SK-N-SH (cell line): Measurements from ENCODE around the gene AKAP3. TPM values are rescaled to one million over a fixed set of nuclear protein-coding genes. Genes with fewer than 3 reads are reported as not detected.

Experiments
- CTCF ChIA-PET: fragments of 300-600, 350-600 bp; formaldehyde crosslinking; extraction: SDS; loops from one replicate; lab custom pipeline; 2021; lab: Yijun Ruan, JAX
- POLR2A ChIA-PET: fragments of 350-600 bp; sonication (Branson Sonifier 250); formaldehyde crosslinking; extraction: SDS; loops from one replicate; lab custom pipeline; 2020; ENCODE audit warnings: antibody characterized with exemption, inconsistent platforms; lab: Yijun Ruan, JAX
- DNase-seq: peaks from one replicate; pipeline ENCODE4 v3.0.0; 2012
- H2AFZ ChIP-seq: fragments of 200-600 bp; sonication (generic); 2 replicates; pipeline ENCODE4 v1.8.1; 2016; ENCODE audit warnings: antibody characterized with exemption, mild to moderate bottlenecking, low read depth
- H3F3A ChIP-seq: fragments of 200-600 bp; sonication (generic); replicated peaks from 2 replicates; pipeline ENCODE3; 2016; ENCODE audit warnings: antibody characterized with exemption, mild to moderate bottlenecking; ENCODE audit not compliant: insufficient read depth
- H3K27ac ChIP-seq, 2 experiments: fragments of 200-500 bp in 1 of 2; fragments of 200-600 bp in 1 of 2; sonication (Bioruptor generic) in 1 of 2; sonication (generic), shearing (Covaris generic) in 1 of 2; 2 replicates each; pipeline versions ENCODE4 v1.5.1 to v1.6.1; 2014 to 2016; ENCODE audit warnings: low read depth in 2 of 2, inconsistent platforms in 1 of 2, low read length in 1 of 2, mild to moderate bottlenecking in 1 of 2, mixed read lengths in 1 of 2
- H3K27me3 ChIP-seq: fragments of 200-600 bp; sonication (generic), shearing (Covaris generic); 2 replicates; pipeline ENCODE4 v1.6.1; 2016; ENCODE audit warnings: mixed run types; ENCODE audit not compliant: insufficient read depth
- H3K36me3 ChIP-seq, 2 experiments: fragments of 200-500 bp in 1 of 2; fragments of 200-600 bp in 1 of 2; sonication (Bioruptor generic) in 1 of 2; sonication (generic) in 1 of 2; replicated peaks in 1 of 2; 2 replicates each; pipeline versions ENCODE3 to v1.5.1; 2014 to 2016; ENCODE audit warnings: low read length in 1 of 2, mild to moderate bottlenecking in 1 of 2; ENCODE audit not compliant: insufficient read depth in 2 of 2, control insufficient read depth in 1 of 2
- H3K4me1 ChIP-seq, 2 experiments: fragments of 200-500 bp in 1 of 2; fragments of 200-600 bp in 1 of 2; sonication (Bioruptor generic) in 1 of 2; sonication (generic), shearing (Covaris generic) in 1 of 2; 2 replicates each; pipeline versions ENCODE4 v1.5.1 to v1.6.1; 2014 to 2016; ENCODE audit warnings: low read depth in 1 of 2, low read length in 1 of 2, mixed run types in 1 of 2; ENCODE audit not compliant: insufficient read depth in 2 of 2, control insufficient read depth in 1 of 2
- H3K4me2 ChIP-seq: fragments of 200-600 bp; sonication (generic), shearing (Covaris generic); 2 replicates; pipeline ENCODE4 v1.6.1; 2017; ENCODE audit warnings: mixed run types
- H3K4me3 ChIP-seq, 2 experiments: fragments of 200-500 bp in 1 of 2; fragments of 200-600 bp in 1 of 2; sonication (Bioruptor generic) in 1 of 2; sonication (generic), shearing (Covaris generic) in 1 of 2; 2 replicates each; pipeline versions ENCODE4 v1.5.1 to v1.8.1; 2014 to 2016; ENCODE audit warnings: low read depth in 2 of 2, inconsistent platforms in 1 of 2, low read length in 1 of 2, mild to moderate bottlenecking in 1 of 2, mixed read lengths in 1 of 2, moderate library complexity in 1 of 2
- H3K79me2 ChIP-seq: fragments of 200-600 bp; sonication (generic); 2 replicates; pipeline ENCODE4 v1.8.1; 2017; ENCODE audit warnings: mild to moderate bottlenecking; ENCODE audit not compliant: insufficient read depth
- H3K9ac ChIP-seq: fragments of 200-600 bp; sonication (generic); 2 replicates; pipeline ENCODE4 v1.6.1; 2017; ENCODE audit warnings: mixed run types
- H3K9me2 ChIP-seq: fragments of 200-600 bp; sonication (generic); 2 replicates; pipeline ENCODE4 v1.6.1; 2017; ENCODE audit warnings: mixed run types
- H3K9me3 ChIP-seq: fragments of 200-600 bp; sonication (generic); 2 replicates; pipeline ENCODE4 v1.6.1; 2017; ENCODE audit warnings: mixed run types, mild to moderate bottlenecking, moderate library complexity
- H4K20me1 ChIP-seq: fragments of 200-600 bp; sonication (generic); 2 replicates; pipeline ENCODE4 v1.6.1; 2017; ENCODE audit warnings: mild to moderate bottlenecking, mixed run types; ENCODE audit not compliant: insufficient read depth
- CHD2 ChIP-seq: fragments of 150-350 bp; IDR thresholded peaks from 2 replicates; pipeline ENCODE4 v1.6.1; 2018; ENCODE audit warnings: low read length; ENCODE audit not compliant: partially characterized antibody
- ELF1 ChIP-seq: IDR thresholded peaks from 2 replicates; pipeline ENCODE4 v1.4.0; 2012
- EZH2phosphoT487 ChIP-seq: fragments of 200-600 bp; sonication (generic); IDR thresholded peaks from 2 replicates; pipeline ENCODE4 v1.6.1; 2017; ENCODE audit warnings: low read depth, mixed run types, mild to moderate bottlenecking, antibody characterized with exemption, moderate library complexity, borderline replicate concordance
- FOXJ3 ChIP-seq: sonication (generic); formaldehyde crosslinking; IDR thresholded peaks from 2 replicates; pipeline ENCODE4 v1.5.1; 2020; ENCODE audit warnings: mild to moderate bottlenecking, missing genetic modification reagents
- GATA2 ChIP-seq: sonication (generic); formaldehyde crosslinking; IDR thresholded peaks from 2 replicates; pipeline ENCODE4 v1.5.0; 2020; ENCODE audit warnings: mild to moderate bottlenecking, missing genetic modification reagents
- JUND ChIP-seq: IDR thresholded peaks from 2 replicates; pipeline ENCODE4 v1.4.0; 2012
- MXI1 ChIP-seq: IDR thresholded peaks from 2 replicates; pipeline ENCODE4 v1.6.1; 2012; ENCODE audit warnings: mild to moderate bottlenecking, low read depth, low read length, improper control_type of control experiment
- RAD21 ChIP-seq: IDR thresholded peaks from 2 replicates; pipeline ENCODE4 v1.6.1; 2012; ENCODE audit warnings: mild to moderate bottlenecking, low read length
- RFX5 ChIP-seq: IDR thresholded peaks from 2 replicates; pipeline ENCODE4 v1.6.1; 2012; ENCODE audit warnings: mild to moderate bottlenecking, improper control_type of control experiment, low read length
- SIN3A ChIP-seq: IDR thresholded peaks from 2 replicates; pipeline ENCODE4 v1.6.1; 2012; ENCODE audit warnings: low read depth, mild to moderate bottlenecking, low read length, moderate library complexity, borderline replicate concordance
- TCF12 ChIP-seq: IDR thresholded peaks from 2 replicates; pipeline ENCODE4 v1.4.0; 2012
- TEAD4 ChIP-seq: IDR thresholded peaks from 2 replicates; pipeline ENCODE4 v1.4.0; 2012; ENCODE audit warnings: mild to moderate bottlenecking, borderline replicate concordance; ENCODE audit not compliant: insufficient read depth
- WGBS: methylation state at CpG from one replicate; pipeline ENCODE4 v1.1.6; 2017; ENCODE audit warnings: low lambda C conversion rate; 5-methylcytosine and 5-hydroxymethylcytosine counted together
- polyA plus RNA-seq, 3 experiments: library from polyadenylated mRNA; depleted of rRNA; stranded (reverse); fragments of >200 nt; gene quantifications; 2 replicates each; pipeline ENCODE4 v1.2.3, GENCODE V29; 2012
- TF ChIP-seq, protein P1 (sequence below): fragments of 150-350 bp; IDR thresholded peaks from 2 replicates; pipeline ENCODE4 v1.6.1; 2016; ENCODE audit warnings: mild to moderate bottlenecking, low read depth, low read length
- TF ChIP-seq, protein P2 (sequence below): fragments of 200-600 bp; sonication (generic); IDR thresholded peaks from 2 replicates; pipeline ENCODE4 v1.6.1; 2017; ENCODE audit warnings: antibody characterized with exemption, mild to moderate bottlenecking, moderate library complexity
- TF ChIP-seq, protein P3 (sequence below): IDR thresholded peaks from 2 replicates; pipeline ENCODE4; 2012
- TF ChIP-seq, protein P4 (sequence below): IDR thresholded peaks from 2 replicates; pipeline ENCODE4 v1.6.1; 2012; ENCODE audit warnings: mild to moderate bottlenecking, low read depth, low read length, moderate library complexity

AKAP3 gene
- polyA plus RNA-seq, 1 of the 3 experiments (the other 2 are of a cell fraction) = 0.12 TPM

DNA sequence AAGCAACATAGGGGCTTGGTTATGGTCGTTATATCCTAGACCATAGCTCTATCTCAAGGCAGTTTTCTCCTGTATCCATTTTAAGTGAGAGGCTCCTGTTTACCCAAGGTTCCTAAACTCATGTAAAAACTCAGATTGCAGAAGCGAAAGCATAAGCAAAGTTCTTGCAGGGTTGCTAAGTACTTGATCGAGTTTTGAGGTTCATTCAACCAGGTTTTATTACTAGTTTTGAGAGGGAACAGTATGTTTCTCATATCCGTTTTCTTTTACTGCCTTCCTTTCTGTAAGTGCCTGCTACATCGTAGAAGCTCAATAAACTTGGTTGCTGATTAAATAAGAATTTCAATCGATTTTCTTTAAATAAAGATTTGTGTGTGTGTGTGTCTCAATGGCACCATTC is 5.1 kb downstream of the AKAP3 start:
- CTCF ChIA-PET = interaction anchor here (1.4 kb wide), 1 partner anchor 335 kb away, joined by 3 read pairs; no protein-coding TSS in a partner anchor

More for the DNA sequence above, 5.1 kb downstream of the AKAP3 start:
- Histone ChIP-seq H3K4me3 (no peak overlapping the region), H3F3A (no peaks in the 10 kb centered on the region), H2AFZ (no peak overlapping the region), H3K9me3 (no peaks in the 10 kb centered on the region), H3K9ac (no peak overlapping the region), H3K9me2 (no peaks in the 10 kb centered on the region), H3K4me1 (0 out of 4 replicates have a peak, but pooled peaks cover 0 to 2% of the 10 kb centered on the region in 2 experiments), H3K4me2 (no peak overlapping the region), H3K79me2 (no peaks in the 10 kb centered on the region), H3K27ac (no peak overlapping the region), H3K36me3 (no peaks in the 10 kb centered on the region), H3K27me3 (peaks cover 5% of the 10 kb centered on the region; the same call in 1 of the 2 replicates), H4K20me1 (no peaks in the 10 kb centered on the region)
- no peak for DNase-seq
- WGBS = 16% methylated on average over 6 of the region's 6 CpGs
- TF ChIP-seq, protein P1, sequence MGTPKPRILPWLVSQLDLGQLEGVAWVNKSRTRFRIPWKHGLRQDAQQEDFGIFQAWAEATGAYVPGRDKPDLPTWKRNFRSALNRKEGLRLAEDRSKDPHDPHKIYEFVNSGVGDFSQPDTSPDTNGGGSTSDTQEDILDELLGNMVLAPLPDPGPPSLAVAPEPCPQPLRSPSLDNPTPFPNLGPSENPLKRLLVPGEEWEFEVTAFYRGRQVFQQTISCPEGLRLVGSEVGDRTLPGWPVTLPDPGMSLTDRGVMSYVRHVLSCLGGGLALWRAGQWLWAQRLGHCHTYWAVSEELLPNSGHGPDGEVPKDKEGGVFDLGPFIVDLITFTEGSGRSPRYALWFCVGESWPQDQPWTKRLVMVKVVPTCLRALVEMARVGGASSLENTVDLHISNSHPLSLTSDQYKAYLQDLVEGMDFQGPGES = no peak
- TF ChIP-seq EZH2phosphoT487 = no peak
- TF ChIP-seq, protein P2, sequence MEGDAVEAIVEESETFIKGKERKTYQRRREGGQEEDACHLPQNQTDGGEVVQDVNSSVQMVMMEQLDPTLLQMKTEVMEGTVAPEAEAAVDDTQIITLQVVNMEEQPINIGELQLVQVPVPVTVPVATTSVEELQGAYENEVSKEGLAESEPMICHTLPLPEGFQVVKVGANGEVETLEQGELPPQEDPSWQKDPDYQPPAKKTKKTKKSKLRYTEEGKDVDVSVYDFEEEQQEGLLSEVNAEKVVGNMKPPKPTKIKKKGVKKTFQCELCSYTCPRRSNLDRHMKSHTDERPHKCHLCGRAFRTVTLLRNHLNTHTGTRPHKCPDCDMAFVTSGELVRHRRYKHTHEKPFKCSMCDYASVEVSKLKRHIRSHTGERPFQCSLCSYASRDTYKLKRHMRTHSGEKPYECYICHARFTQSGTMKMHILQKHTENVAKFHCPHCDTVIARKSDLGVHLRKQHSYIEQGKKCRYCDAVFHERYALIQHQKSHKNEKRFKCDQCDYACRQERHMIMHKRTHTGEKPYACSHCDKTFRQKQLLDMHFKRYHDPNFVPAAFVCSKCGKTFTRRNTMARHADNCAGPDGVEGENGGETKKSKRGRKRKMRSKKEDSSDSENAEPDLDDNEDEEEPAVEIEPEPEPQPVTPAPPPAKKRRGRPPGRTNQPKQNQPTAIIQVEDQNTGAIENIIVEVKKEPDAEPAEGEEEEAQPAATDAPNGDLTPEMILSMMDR = no peak
- TF ChIP-seq FOXJ3 (CRISPR knock-in tag) = no peak
- no peak for TF ChIP-seq JUND
- no peak for TF ChIP-seq RAD21
- TF ChIP-seq, protein P3, sequence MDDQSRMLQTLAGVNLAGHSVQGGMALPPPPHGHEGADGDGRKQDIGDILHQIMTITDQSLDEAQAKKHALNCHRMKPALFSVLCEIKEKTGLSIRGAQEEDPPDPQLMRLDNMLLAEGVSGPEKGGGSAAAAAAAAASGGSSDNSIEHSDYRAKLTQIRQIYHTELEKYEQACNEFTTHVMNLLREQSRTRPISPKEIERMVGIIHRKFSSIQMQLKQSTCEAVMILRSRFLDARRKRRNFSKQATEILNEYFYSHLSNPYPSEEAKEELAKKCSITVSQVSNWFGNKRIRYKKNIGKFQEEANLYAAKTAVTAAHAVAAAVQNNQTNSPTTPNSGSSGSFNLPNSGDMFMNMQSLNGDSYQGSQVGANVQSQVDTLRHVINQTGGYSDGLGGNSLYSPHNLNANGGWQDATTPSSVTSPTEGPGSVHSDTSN = no peak
- no peak for TF ChIP-seq TCF12
- TF ChIP-seq, protein P4, sequence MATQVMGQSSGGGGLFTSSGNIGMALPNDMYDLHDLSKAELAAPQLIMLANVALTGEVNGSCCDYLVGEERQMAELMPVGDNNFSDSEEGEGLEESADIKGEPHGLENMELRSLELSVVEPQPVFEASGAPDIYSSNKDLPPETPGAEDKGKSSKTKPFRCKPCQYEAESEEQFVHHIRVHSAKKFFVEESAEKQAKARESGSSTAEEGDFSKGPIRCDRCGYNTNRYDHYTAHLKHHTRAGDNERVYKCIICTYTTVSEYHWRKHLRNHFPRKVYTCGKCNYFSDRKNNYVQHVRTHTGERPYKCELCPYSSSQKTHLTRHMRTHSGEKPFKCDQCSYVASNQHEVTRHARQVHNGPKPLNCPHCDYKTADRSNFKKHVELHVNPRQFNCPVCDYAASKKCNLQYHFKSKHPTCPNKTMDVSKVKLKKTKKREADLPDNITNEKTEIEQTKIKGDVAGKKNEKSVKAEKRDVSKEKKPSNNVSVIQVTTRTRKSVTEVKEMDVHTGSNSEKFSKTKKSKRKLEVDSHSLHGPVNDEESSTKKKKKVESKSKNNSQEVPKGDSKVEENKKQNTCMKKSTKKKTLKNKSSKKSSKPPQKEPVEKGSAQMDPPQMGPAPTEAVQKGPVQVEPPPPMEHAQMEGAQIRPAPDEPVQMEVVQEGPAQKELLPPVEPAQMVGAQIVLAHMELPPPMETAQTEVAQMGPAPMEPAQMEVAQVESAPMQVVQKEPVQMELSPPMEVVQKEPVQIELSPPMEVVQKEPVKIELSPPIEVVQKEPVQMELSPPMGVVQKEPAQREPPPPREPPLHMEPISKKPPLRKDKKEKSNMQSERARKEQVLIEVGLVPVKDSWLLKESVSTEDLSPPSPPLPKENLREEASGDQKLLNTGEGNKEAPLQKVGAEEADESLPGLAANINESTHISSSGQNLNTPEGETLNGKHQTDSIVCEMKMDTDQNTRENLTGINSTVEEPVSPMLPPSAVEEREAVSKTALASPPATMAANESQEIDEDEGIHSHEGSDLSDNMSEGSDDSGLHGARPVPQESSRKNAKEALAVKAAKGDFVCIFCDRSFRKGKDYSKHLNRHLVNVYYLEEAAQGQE = no peak
- no peak for TF ChIP-seq CHD2
- TF ChIP-seq ELF1 = no peak
- TF ChIP-seq GATA2 (CRISPR knock-in tag) = no peak
- no peak for TF ChIP-seq SIN3A
- TF ChIP-seq TEAD4 = no peak
- no peak for TF ChIP-seq MXI1
- no peak for TF ChIP-seq RFX5
- POLR2A ChIA-PET = no interaction called here
